ENCODE data around the gene TMPRSS3. TPM values are rescaled to one million over a fixed set of nuclear protein-coding genes. Genes with fewer than 3 reads are reported as not detected.

TMPRSS3 gene
- total and polyA plus RNA-seq, 9 of the 15 experiments (the other 6 are each of a cell fraction or from before 2014, with no cell fraction given): 0.07 TPM; not detected in 8

- TF ChIP-seq MITF (IDR thresholded peaks at IDR 0.05): no peak
- TF ChIP-seq ELK3 (CRISPR knock-in tag; IDR thresholded peaks at IDR 0.05): no peak
- TF ChIP-seq BDP1 (IDR thresholded peaks at IDR 0.05; ENCODE audit: insufficient read depth, insufficient read length): no peak
- TF ChIP-seq MEIS2 (IDR thresholded peaks at IDR 0.05; ENCODE audit: partially characterized antibody): no peak
- no peak for TF ChIP-seq RBM39 (optimal IDR thresholded peaks at IDR 0.05; ENCODE audit: low read depth, low read length)
- no peak for TF ChIP-seq USF1 (CRISPR knock-in tag; IDR thresholded peaks at IDR 0.05)
- no peak for TF ChIP-seq POLR3G (IDR thresholded peaks at IDR 0.05; ENCODE audit: extremely low read depth, insufficient read length, insufficient replicate concordance)
- no peak for TF ChIP-seq RFX1 (IDR thresholded peaks at IDR 0.05)
- no peak for TF ChIP-seq ZKSCAN8 (CRISPR knock-in tag; IDR thresholded peaks at IDR 0.05)
- TF ChIP-seq ZNF217 (CRISPR knock-in tag; IDR thresholded peaks at IDR 0.05): no peak
- no peak for TF ChIP-seq ATF3 (IDR thresholded peaks at IDR 0.05)
- no peak for TF ChIP-seq ATF3 (CRISPR knock-in tag; conservative IDR thresholded peaks at IDR 0.05)
- TF ChIP-seq TAF7 (tag; IDR thresholded peaks at IDR 0.05): no peak
- no peak for TF ChIP-seq HNRNPK (IDR thresholded peaks at IDR 0.05; ENCODE audit: low read depth, low read length, poor library complexity, severe bottlenecking)
- POLR2A ChIA-PET: interaction anchor here (0.6 to 0.7 kb wide), 2 partner anchors 16 to 429 kb away, joined by 3 read pairs; no protein-coding TSS in a partner anchor
- no peak overlapping the region for H3K4me3 ChIP-seq
- peaks cover 14 to 61% of the 10 kb centered on the region in 2 experiments for H3K27me3 ChIP-seq (ENCODE audit: control insufficient read depth in 2 of 2, insufficient read depth in 2 of 2, low read length in 2 of 2)
- H3K4me1 ChIP-seq (replicated peaks in 1 of 2; ENCODE audit: control insufficient read depth in 2 of 2, insufficient read depth in 2 of 2, low read length in 2 of 2): no peaks in the 10 kb centered on the region; a peak in 1 of 5 replicates
- intact Hi-C loops (cut with micrococcal nuclease): no loop called here
- no peaks in the 10 kb centered on the region; the same call in 1 of the 2 replicates for H4K20me1 ChIP-seq (replicated peaks; ENCODE audit: control insufficient read depth, insufficient read depth, low read length)
- H3K79me2 ChIP-seq (ENCODE audit: control insufficient read depth, insufficient read depth, low read length): no peaks in the 10 kb centered on the region
- no TSS peak for BruUV-seq (replicated peaks)
- DNase-seq (ENCODE audit: extremely low read depth in 1 of 4, low spot score in 3 of 4) (no peak), ATAC-seq (no peak), FAIRE-seq (no peak)
- CTCF ChIA-PET (ENCODE audit: low intra/inter-chr PET ratio): no interaction called here
- H3K9me1 ChIP-seq (ENCODE audit: control insufficient read depth, insufficient read depth, low read length): no peaks in the 10 kb centered on the region
- no peak overlapping the region for H2AFZ ChIP-seq (ENCODE audit: low read depth, low read length)
- no peaks in the 10 kb centered on the region for H3K36me3 ChIP-seq (ENCODE audit: control insufficient read depth, insufficient read depth, low read length)
- in situ Hi-C loops (cut with MboI): no loop called here
- no peak overlapping the region for H3K27ac ChIP-seq (ENCODE audit: extremely low read depth, low read depth, low read length)
- H3K4me2 ChIP-seq (ENCODE audit: insufficient read depth, low read length): no peak overlapping the region
- H3K9ac ChIP-seq (ENCODE audit: insufficient read depth in 1 of 2, low read depth in 2 of 2, low read length in 2 of 2): no peak overlapping the region
- WGBS (ENCODE audit: insufficient coverage, low coverage, missing lambda C conversion rate): 2% methylated on average over 6 of the region's 6 CpGs
- 0 out of 2 replicates have a peak, but pooled peaks cover 2% of the 10 kb centered on the region for H3K9me3 ChIP-seq (replicated peaks; ENCODE audit: control insufficient read depth, insufficient read depth, low read depth, low read length)
Measured at GRCh38 chr21:42356650-42357049, 39.2 kb downstream of the TMPRSS3 start.
